Panc1 (cell line): ENCODE results near the gene B3GNT3. TPM values are rescaled to one million over a fixed set of nuclear protein-coding genes. Genes with fewer than 3 reads are reported as not detected.
"Not testable (repeated sequence)": the region's sequence is repeated elsewhere in the genome, so short reads cannot be mapped to it uniquely, and the experiment has no call there.

Source experiments
- ATAC-seq: fragments of 200-7000 bp; cut with Tn5 transposase; 2 replicates; pipeline ENCODE4 v1.9.1; 2020; ENCODE audit warnings: mild to moderate bottlenecking, moderate library complexity
- BruUV-seq: library from RNA; stranded (reverse); fragments of 400-500 nt; replicated peaks from 2 replicates; lab custom pipeline; 2021; lab: Mats Ljungman, UMichigan
- CTCF ChIA-PET: fragments of 300-600 bp; sonication (Branson Sonifier 250); formaldehyde crosslinking; loops from one replicate; lab custom pipeline; 2022; ENCODE audit warnings: antibody characterized with exemption; lab: Charles Lee
- POLR2A ChIA-PET: fragments of 300-600 bp; sonication (Branson Sonifier 250); formaldehyde crosslinking; loops from one replicate; lab custom pipeline; 2022; ENCODE audit warnings: antibody characterized with exemption; lab: Charles Lee
- DNase-seq: peaks from one replicate; pipeline ENCODE4 v3.0.0-alpha.2; 2010; ENCODE audit warnings: low read depth, low spot score
- H3K27ac ChIP-seq: 2 replicates; pipeline ENCODE4 v1.5.1; 2011; ENCODE audit warnings: mild to moderate bottlenecking, low read length, inconsistent platforms
- H3K27me3 ChIP-seq: fragments of 200-500 bp; sonication (Bioruptor generic); 2 replicates; pipeline ENCODE4 v1.6.0; 2014; ENCODE audit warnings: low read length, inconsistent platforms; ENCODE audit not compliant: control insufficient read depth, insufficient read depth
- H3K36me3 ChIP-seq: fragments of 200-500 bp; sonication (Bioruptor generic); 2 replicates; pipeline ENCODE4 v1.5.1; 2014; ENCODE audit warnings: inconsistent platforms, mild to moderate bottlenecking, low read length, moderate library complexity; ENCODE audit not compliant: control insufficient read depth, insufficient read depth
- H3K4me1 ChIP-seq: 2 replicates; pipeline ENCODE4 v1.5.1; 2011; ENCODE audit warnings: inconsistent platforms, mild to moderate bottlenecking, low read length, moderate library complexity; ENCODE audit not compliant: control insufficient read depth, insufficient read depth
- H3K4me3 ChIP-seq, 2 experiments: 2 replicates each; pipeline ENCODE4 v1.5.1; 2011 to 2012; ENCODE audit warnings: low read depth in 2 of 2, low read length in 2 of 2, mild to moderate bottlenecking in 2 of 2, inconsistent platforms in 1 of 2, moderate library complexity in 1 of 2
- H3K9me3 ChIP-seq: fragments of 200-500 bp; sonication (Bioruptor generic); 2 replicates; pipeline ENCODE4 v1.5.1; 2014; ENCODE audit warnings: low read depth, mild to moderate bottlenecking, inconsistent platforms, low read length, moderate library complexity; ENCODE audit not compliant: control insufficient read depth, insufficient read depth
- CTCF ChIP-seq: fragments of 450-650 bp; IDR thresholded peaks from 2 replicates; pipeline ENCODE4 v1.5.1; 2017; ENCODE audit warnings: mild to moderate bottlenecking
- POLR2AphosphoS5 ChIP-seq: IDR thresholded peaks from 2 replicates; pipeline ENCODE4 v1.6.1; 2012; ENCODE audit warnings: mild to moderate bottlenecking, low read depth, low read length, moderate library complexity
- REST ChIP-seq, 2 experiments: IDR thresholded peaks; 2 replicates each; pipeline ENCODE4 v1.6.1; 2011 to 2012; ENCODE audit warnings: low read depth in 2 of 2, control low read depth in 1 of 2, low read length in 1 of 2, mild to moderate bottlenecking in 1 of 2, moderate library complexity in 1 of 2; ENCODE audit not compliant: insufficient read depth in 1 of 2
- SIN3A ChIP-seq: IDR thresholded peaks from 2 replicates; pipeline ENCODE4 v1.6.1; 2012; ENCODE audit warnings: low read depth, mild to moderate bottlenecking, low read length, moderate library complexity, borderline replicate concordance; ENCODE audit not compliant: insufficient read depth
- TCF7L2 ChIP-seq: IDR thresholded peaks from 2 replicates; pipeline ENCODE4 v1.6.1; 2011; ENCODE audit warnings: mild to moderate bottlenecking, low read depth, low read length, inconsistent platforms
- in situ Hi-C: cut with HindIII; loops from 2 replicates; pipeline ENCODE4 v1.10.0; 2016; ENCODE audit warnings: low sequenced_read_pairs, low pct_unique_long_range_greater_than_20kb
- intact Hi-C: fragments of 100-400 bp; cut with micrococcal nuclease; formaldehyde crosslinking; loops from one replicate; pipeline ENCODE4 v1.10.0; 2022; ENCODE audit not compliant: unreplicated experiment
- total RNA-seq: library from RNA; stranded (reverse); gene quantifications from one replicate; pipeline ENCODE4 v1.2.1, GENCODE V29; 2021; ENCODE audit not compliant: unreplicated experiment

Gene B3GNT3
- total RNA-seq, 1 experiment from 2014 or later: 0.67 TPM

GRCh38 chr19:17775991-17776803 is 18.7 kb upstream of the B3GNT3 start:
- Histone ChIP-seq H3K4me3 (no peak overlapping the region), H3K36me3 (no peaks in the 10 kb centered on the region; the same call in 1 of the 2 replicates), H3K27ac (no peak overlapping the region), H3K4me1 (0 out of 2 replicates have a peak, but pooled peaks cover 3% of the 10 kb centered on the region), H3K27me3 (no peaks in the 10 kb centered on the region), H3K9me3 (no peaks in the 10 kb centered on the region)
- TF ChIP-seq CTCF (no peak), REST (IDR thresholded peaks at IDR 0.05; ENCODE audit: insufficient read depth in 1 of 2, low read depth in 2 of 2, low read length in 1 of 2) (no peak), POLR2AphosphoS5 (no peak), TCF7L2 (no peak), SIN3A (no peak)
- intact Hi-C loops (no loop called here), in situ Hi-C loops (no loop called here)
- ATAC-seq (no peak), DNase-seq (no peak)
- ChIA-PET CTCF (interaction anchor here (0.6 kb wide), 1 partner anchor 282 kb away, joined by 6 read pairs; no protein-coding TSS in a partner anchor), POLR2A (no interaction called here)
- no TSS peak for BruUV-seq

GRCh38 chr19:17777840-17778239 is 17.1 kb upstream of the B3GNT3 start:
- DNase-seq, in situ Hi-C loops, H3K9me3 ChIP-seq, ATAC-seq, intact Hi-C loops, H3K27ac ChIP-seq, BruUV-seq, H3K36me3 ChIP-seq, POLR2A ChIA-PET, H3K4me3 ChIP-seq, H3K4me1 ChIP-seq, H3K27me3 ChIP-seq: not testable (repeated sequence)
- CTCF ChIA-PET: interaction anchor here (0.6 kb wide), 1 partner anchor 282 kb away, joined by 3 read pairs; no protein-coding TSS in a partner anchor
